SJSA1 (cell line): ENCODE results near the gene CEP170B. TPM values are rescaled to one million over a fixed set of nuclear protein-coding genes. Genes with fewer than 3 reads are reported as not detected.

Source experiments
- DNase-seq, 2 experiments: peaks; one replicate each; pipeline ENCODE4 v3.0.0-alpha.2; 2015 to 2020; ENCODE audit warnings: low spot score in 2 of 2, low read depth in 1 of 2
- H3K27ac ChIP-seq: fragments of 250-450 bp; sonication (Bioruptor Pico); 2 replicates; pipeline ENCODE4 v1.5.1; 2020; ENCODE audit warnings: mild to moderate bottlenecking, moderate library complexity
- H3K27me3 ChIP-seq: fragments of 250-450 bp; sonication (Bioruptor Pico); replicated peaks from 2 replicates; pipeline ENCODE4 v1.5.1; 2020; ENCODE audit warnings: mild to moderate bottlenecking, moderate library complexity
- H3K36me3 ChIP-seq: fragments of 250-450 bp; sonication (Bioruptor Pico); 2 replicates; pipeline ENCODE4 v1.5.1; 2020; ENCODE audit warnings: mild to moderate bottlenecking
- H3K4me1 ChIP-seq: fragments of 250-450 bp; sonication (Bioruptor Pico); replicated peaks from 2 replicates; pipeline ENCODE4 v1.6.1; 2021; ENCODE audit warnings: mild to moderate bottlenecking
- H3K4me3 ChIP-seq: fragments of 250-450 bp; sonication (Bioruptor Pico); 2 replicates; pipeline ENCODE4 v1.5.1; 2020; ENCODE audit warnings: mild to moderate bottlenecking
- H3K9me3 ChIP-seq: fragments of 250-450 bp; sonication (Bioruptor Pico); replicated peaks from 2 replicates; pipeline ENCODE4 v1.5.1; 2020; ENCODE audit warnings: mild to moderate bottlenecking
- total RNA-seq: library from RNA; depleted of rRNA; stranded (reverse); fragments of >200 nt; shearing (Covaris generic); gene quantifications from 2 replicates; pipeline ENCODE4 v1.2.3, GENCODE V29; 2014

The CEP170B gene
- total RNA-seq, 1 experiment from 2014 or later, result 9.3 TPM

DNA sequence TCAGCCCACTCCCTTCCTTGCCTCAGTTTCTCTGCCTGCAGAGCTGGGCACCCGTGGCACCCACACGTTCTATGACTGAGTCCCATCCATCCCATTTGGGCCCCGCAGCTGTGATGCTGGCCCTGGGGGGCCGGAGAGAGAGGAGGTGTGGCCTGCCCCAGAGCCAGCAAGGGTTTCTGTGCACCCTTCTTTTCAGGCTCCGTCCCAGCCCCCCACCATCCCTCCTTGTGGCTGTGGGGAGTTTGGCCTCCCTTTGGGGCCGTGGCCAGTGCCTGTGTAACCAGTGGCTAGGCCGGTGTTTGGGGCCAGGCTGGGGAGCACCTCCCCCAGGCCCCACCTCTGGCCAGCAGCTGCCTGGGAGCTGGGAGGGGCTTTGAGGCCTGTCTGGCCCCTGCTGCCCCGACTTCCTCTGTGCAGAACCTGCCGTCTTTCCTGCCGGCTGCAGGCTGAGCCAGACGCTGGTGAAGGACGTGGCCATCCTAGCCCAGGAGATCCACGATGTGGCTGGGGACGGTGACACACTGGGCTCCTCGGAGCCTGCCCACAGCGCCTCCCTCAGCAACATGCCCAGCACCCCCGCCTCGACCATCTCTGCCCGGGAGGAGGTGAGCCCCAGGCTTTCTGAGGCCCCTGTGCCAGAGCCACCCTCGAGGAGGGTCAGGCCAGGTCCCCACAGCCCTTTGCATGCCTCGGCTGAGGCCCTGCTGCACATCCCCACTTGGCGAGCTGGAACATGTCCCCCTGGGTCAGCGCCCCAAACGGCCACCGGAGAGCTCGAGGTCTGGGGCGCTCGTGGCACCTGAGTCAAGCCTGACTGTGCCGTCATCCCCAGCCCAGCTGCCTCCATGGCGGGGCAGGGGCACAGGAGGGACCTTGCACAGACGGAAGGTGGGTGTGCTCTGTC, 27.7 kb downstream of the CEP170B start:
- H3K4me3 ChIP-seq, result no peak overlapping the region
- no peaks in the 10 kb centered on the region for H3K27me3 ChIP-seq
- no peaks in the 10 kb centered on the region for H3K4me1 ChIP-seq
- H3K9me3 ChIP-seq, result no peaks in the 10 kb centered on the region
- no peak overlapping the region for H3K27ac ChIP-seq
- DNase-seq, result no peak
- no peaks in the 10 kb centered on the region for H3K36me3 ChIP-seq

DNA sequence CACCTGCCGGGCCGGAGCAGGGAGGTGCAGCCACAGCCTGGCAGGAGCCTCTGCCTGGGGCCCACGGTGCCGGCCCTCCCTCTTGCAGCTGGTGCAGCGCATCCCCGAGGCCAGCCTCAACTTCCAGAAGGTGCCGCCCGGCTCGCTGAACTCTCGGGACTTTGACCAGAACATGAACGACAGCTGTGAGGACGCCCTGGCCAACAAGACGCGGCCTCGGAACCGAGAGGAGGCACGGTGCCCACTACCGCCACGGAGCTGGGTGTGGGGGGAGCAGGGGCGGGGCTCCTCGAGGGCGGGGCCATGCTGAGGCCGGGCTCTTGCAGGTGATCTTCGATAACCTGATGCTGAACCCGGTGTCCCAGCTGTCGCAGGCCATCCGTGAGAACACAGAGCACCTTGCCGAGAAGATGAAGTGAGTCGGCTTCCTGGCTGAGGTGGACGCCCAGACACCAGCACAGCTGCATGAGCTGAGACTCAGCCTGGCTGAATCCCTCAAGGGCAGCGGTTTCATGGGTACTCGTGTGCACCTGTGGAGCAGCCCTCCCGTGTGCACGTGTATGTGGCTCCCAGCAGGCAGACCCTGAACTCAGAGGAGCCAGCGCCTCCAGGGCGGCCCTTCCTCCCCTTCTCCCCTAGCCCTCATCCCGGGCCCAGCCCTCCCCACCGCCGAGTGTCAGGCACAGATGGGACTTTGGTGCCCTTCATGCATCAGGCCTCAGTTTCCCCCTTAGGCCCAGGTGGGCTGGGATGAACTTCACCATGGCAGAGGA, 28.6 kb downstream of the CEP170B start:
- H3K27ac ChIP-seq, result no peak overlapping the region
- no peaks in the 10 kb centered on the region for H3K27me3 ChIP-seq
- no peaks in the 10 kb centered on the region for H3K4me1 ChIP-seq
- no peak overlapping the region for H3K4me3 ChIP-seq
- no peak for DNase-seq
- no peaks in the 10 kb centered on the region for H3K36me3 ChIP-seq
- H3K9me3 ChIP-seq, result no peaks in the 10 kb centered on the region

DNA sequence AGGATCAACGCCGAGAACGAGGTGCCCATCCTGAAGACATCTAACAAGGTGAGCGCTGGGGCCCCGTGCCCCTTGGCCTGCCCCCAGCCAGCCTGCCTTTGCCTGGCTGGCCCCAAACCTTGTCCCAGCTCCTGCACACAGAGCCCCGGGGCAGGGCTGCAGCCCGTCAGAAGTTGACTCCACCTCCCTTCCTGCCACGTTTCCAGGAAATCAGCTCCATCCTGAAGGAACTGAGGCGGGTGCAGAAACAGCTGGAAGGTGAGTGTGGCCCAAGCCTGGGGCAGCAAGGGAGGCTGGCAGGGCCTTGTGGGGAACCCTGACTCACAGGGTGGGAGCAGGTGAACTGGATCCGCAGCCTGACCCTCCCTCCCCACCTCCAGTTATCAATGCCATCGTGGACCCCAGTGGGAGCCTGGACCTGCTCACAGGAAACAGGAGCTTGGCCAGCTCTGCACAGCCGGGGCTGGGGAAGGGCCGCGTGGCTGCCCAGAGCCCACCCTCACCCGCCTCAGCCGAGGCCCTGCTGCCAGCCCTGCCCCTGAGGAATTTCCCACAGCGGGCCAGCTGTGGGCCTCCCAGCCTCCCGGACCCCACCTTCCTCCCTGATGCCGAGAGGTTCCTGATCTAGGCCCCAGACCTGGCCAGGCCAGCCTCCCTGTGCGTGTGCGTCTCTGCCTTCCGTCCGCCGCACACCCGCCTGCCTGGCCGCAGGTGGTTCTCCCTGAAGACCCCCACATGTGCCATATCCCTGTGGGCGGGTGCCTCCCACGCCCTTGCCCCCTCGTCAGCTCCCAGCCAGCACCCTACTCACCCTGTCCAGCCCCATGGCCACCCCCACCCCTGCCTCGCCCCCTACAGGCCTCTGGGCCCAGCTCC, 29.5 kb downstream of the CEP170B start:
- Histone ChIP-seq H3K27ac (no peak overlapping the region), H3K27me3 (no peaks in the 10 kb centered on the region), H3K4me1 (no peaks in the 10 kb centered on the region), H3K36me3 (no peaks in the 10 kb centered on the region), H3K4me3 (no peak overlapping the region), H3K9me3 (no peaks in the 10 kb centered on the region)
- DNase-seq, result no peak

DNA sequence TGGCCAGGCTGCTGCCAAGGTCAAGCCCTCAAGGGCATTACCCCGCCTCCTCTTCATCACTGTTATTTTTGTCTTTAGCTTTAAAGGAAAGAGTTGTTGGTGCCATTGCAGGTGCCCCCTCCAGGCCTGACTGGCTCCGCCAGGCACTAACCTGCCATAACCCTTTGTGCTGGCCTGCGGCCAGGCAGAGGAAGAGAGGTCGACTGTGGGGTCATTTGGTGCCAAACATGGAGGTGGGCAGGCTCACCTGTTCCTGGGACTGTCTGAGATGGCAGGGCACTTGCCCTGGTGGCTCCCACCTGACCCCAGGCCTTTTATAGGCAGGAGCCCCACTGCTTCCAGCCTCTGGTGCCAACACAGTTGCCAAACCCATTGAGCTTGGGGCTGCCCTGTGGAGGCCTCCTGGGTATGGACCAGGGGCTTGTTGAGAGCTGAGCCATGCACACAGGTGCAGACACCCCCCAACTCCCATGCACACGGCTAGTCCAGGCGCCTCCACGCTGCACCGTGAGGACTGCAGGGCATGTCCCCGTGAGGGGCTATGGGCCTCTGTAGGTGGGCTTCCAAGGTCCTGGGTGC, 30.2 kb downstream of the CEP170B start:
- Histone ChIP-seq H3K36me3 (no peaks in the 10 kb centered on the region), H3K4me1 (no peaks in the 10 kb centered on the region), H3K27ac (no peak overlapping the region), H3K4me3 (no peak overlapping the region), H3K27me3 (no peaks in the 10 kb centered on the region), H3K9me3 (no peaks in the 10 kb centered on the region)
- DNase-seq, result no peak

DNA sequence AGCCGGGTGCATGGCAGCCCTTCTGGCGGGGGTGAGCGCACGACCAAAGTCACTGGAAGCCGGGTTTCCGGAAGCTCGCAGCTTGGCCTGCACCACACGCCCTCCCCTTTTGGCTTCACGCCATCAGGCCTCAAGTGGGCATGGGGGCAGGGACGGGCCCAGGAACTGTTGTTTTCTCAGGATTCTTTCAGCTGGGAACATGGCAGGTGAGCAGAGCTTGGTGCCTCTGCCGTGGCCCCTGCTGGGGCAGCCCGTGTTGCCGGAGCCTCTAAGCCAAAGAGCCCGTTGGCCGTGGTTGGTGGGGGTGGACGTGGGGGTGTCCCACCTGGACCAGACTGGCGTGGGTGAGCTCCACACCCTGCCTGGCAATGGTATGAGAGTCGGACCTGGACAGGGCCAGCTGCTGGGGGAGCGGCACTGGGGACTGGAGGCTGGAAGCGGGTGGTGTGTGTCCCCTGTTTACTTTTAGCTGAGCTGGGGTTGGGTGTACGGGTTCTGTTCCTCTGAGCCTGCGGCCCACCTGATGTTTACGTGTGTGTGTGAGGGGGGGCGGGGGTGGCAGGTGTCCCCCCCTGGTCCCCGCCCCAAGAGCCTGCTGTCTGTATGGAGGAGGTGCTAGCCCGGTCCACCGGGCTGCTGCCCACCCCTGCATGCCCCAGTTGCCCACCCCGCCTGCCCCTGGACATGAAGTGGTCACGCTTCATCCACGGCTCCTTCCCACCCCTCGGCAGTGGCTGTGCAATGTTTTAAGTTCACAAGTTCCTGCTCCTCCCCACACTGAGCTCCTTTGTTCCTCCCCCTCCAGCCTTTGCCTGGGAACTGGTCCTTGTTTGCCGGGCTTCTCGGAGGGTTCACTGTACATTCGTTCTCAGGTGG, 31.0 kb downstream of the CEP170B start:
- H3K27me3 ChIP-seq, result no peaks in the 10 kb centered on the region
- H3K27ac ChIP-seq, result no peak overlapping the region
- no peak for DNase-seq
- H3K4me1 ChIP-seq, result no peaks in the 10 kb centered on the region
- no peak overlapping the region for H3K4me3 ChIP-seq
- no peaks in the 10 kb centered on the region for H3K9me3 ChIP-seq
- H3K36me3 ChIP-seq, result no peaks in the 10 kb centered on the region

DNA sequence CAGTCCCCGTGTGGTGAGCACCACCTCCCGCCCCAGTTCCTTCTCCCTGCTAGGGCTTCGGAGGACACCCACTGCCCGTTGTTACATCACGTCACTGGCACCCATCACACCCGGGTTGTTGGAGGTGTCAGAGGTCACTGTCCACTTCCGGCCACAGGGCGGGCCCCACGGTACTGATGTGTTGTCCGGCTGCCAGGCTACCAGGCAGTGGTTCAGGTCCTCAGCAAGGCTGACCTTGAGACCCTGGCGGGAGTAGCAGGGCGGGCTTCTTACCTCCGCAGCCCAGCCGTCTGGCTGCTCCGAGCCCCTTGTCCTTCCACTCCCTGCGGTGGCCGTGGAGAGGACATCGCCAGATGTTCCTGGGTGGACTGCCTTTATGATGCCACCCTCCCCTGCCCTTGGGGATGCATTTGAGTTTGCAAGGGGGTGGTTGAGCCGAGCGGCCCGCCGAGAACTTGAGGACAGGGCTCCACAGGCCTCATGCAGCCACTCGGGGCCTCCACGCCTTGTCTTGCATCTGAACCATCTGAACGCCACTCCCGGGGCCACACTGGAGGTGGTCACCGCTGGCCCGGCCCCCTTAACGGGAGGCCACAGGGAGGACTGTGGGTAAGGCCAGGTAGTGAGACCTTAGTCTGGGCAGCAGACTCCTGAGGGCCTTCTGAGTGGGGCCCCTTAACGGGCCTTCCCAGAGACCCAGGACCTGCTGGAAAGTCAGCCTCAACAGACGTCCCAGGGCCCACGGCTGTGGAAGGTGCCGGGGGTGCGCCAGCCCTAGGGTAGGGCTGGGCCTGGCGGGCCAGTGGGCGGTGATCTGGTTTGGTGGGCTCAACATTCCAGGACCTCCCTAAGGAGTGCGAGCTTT, 32.5 kb downstream of the CEP170B start:
- Histone ChIP-seq H3K27ac (no peak overlapping the region), H3K4me3 (no peak overlapping the region), H3K36me3 (no peaks in the 10 kb centered on the region), H3K27me3 (no peaks in the 10 kb centered on the region), H3K4me1 (no peaks in the 10 kb centered on the region), H3K9me3 (no peaks in the 10 kb centered on the region)
- DNase-seq, result no peak

DNA sequence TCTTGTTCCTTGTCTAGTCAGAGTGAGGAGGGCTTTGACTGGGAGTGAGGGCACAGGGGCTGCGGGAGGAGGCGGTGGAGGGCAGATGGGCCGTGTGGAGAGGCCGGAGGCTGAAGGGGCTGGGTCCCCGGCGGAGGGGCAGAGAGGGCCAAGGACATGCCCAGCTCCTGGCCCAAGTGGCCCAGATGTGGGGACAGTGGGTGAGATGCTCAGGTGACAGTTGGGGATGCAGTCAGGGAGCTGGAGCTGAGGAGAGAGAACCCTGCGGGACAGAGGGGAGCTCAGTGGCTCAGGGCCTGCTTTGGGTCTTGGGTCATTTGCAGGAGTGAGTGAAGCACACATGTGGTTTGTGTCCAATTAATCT, 33.1 kb downstream of the CEP170B start:
- H3K27ac ChIP-seq, result no peak overlapping the region

DNA sequence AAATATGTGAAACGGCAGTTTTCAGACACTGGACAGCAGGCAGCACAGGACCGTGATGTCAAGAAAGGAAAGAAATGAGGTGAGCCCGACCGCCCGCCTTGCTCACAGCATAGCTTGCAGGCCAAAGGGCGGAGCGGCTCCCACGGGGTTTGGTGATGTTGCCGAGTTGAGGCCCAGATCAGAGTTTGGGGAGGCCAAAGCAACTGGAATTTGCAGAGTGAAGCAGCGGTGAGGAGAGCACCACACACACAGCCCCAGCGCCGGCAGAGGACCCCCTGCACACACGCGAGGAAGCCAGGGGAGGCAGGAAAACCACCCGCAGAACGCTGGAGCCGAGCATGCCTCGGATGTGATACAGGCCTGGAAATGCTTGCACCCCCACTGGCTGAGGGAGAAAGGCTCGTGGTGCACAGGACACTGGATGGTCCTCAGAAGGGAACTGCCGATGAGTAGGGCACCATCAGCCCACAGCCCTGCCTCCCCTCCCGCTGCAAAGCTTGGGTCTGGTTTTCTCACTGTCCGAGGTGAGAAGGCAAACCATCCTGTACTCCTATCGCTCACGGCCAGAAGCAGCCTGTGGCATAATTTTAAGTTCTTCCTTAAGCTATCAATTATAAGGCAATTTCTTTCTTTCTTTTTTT, 33.9 kb downstream of the CEP170B start:
- Histone ChIP-seq H3K4me1 (no peaks in the 10 kb centered on the region), H3K9me3 (peaks cover 4% of the 10 kb centered on the region; the same call in 1 of the 2 replicates), H3K27ac (no peak overlapping the region), H3K4me3 (no peak overlapping the region), H3K27me3 (no peaks in the 10 kb centered on the region), H3K36me3 (no peaks in the 10 kb centered on the region)
- DNase-seq, result no peak

More for the DNA sequence above, 33.1 kb downstream of the CEP170B start:
- DNase-seq, result no peak
- Histone ChIP-seq H3K4me3 (no peak overlapping the region), H3K27me3 (no peaks in the 10 kb centered on the region), H3K36me3 (no peaks in the 10 kb centered on the region), H3K4me1 (no peaks in the 10 kb centered on the region), H3K9me3 (no peaks in the 10 kb centered on the region)

DNA sequence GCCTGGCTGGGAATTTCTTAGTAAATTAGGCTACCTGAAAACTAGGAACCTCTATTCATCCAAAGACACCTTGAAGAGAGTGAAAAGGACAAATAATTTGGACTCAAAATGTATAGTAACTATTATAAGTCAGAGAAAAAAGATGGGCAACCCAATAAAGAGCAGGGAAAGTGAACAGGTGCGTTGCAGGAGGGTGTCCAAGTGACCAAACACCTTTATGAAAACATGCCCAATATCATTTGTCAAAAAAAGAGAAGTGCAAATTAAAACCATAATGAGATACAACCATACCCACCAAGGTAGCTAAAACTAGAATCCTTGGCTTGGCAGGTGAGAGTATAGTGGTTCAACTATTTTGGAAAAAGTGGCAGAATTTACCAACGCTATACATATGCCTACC, 34.7 kb downstream of the CEP170B start:
- DNase-seq, result no peak
- Histone ChIP-seq H3K27me3 (no peaks in the 10 kb centered on the region), H3K36me3 (no peaks in the 10 kb centered on the region), H3K9me3 (peaks cover 4% of the 10 kb centered on the region; the same call in 1 of the 2 replicates), H3K27ac (no peak overlapping the region), H3K4me3 (no peak overlapping the region), H3K4me1 (no peaks in the 10 kb centered on the region)

DNA sequence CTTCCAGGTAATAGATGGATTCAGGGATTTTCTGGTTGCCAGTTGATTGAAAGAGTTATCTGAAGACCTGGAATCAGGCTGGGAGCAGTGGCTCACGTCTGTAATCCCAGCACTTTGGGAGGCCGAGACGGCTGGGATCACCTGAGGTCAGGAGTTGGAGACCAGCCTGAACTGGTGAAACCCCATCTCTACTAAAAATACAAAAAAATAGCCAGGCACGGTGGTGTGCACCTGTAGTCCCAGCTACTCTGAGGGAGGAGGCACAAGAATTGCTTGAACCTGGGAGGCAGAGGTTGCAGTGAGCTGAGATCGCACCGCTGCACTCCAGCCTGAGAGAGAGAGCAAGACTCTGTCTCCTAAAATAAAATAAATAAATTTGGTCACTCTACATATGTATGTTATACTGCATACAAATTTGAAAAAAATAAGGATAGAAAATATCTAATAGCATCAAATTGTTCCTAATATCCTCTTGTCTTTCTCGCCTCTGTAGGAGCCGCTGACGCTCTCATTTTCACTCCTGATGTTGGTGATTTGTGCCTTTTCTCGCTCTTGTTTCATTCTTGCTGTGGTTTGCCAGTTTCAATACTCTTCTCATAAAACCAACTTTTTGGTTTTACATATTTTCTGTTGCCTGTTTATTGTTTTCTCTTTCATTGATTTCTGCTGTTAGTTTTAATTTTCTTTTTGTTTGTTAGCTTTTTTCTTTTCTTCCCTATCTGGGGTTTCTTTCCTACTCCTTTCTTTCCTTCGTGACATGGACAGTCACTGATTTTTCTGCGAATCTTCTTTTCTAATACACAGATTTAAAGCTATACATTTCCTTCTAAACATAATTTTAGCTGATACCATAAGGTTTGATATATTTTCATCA, 35.8 kb downstream of the CEP170B start:
- Histone ChIP-seq H3K27me3 (no peaks in the 10 kb centered on the region), H3K4me1 (no peaks in the 10 kb centered on the region)

DNA sequence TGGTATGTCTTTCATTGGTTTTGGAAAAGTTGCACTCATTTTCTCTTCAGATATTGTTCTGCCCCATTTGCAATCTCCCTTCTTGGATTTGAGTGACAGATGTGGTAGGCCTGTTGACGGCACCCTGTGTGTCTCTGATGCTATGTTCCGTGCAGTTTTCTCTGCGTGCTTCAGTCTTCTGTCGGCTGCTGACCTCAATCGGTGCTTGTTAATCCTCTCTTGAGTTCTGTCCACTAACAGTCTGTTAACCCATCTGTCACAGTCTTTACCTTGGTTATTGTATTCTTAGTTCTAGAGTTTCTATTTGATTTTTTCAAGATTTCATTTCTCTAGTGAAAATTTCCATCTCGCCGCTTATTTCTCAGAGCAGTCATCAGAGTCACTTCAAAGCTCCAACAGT, 38.9 kb downstream of the CEP170B start:
- peaks cover 4% of the 10 kb centered on the region for H3K9me3 ChIP-seq
- no peak for DNase-seq
- H3K4me3 ChIP-seq, result no peak overlapping the region
- H3K27me3 ChIP-seq, result no peaks in the 10 kb centered on the region
- H3K36me3 ChIP-seq, result no peaks in the 10 kb centered on the region
- H3K4me1 ChIP-seq, result no peaks in the 10 kb centered on the region
- no peak overlapping the region for H3K27ac ChIP-seq

More for the DNA sequence above, 35.8 kb downstream of the CEP170B start:
- H3K9me3 ChIP-seq, result peaks cover 4% of the 10 kb centered on the region; the same call in 1 of the 2 replicates
- no peak for DNase-seq
- no peaks in the 10 kb centered on the region for H3K36me3 ChIP-seq
- no peak overlapping the region for H3K27ac ChIP-seq
- no peak overlapping the region for H3K4me3 ChIP-seq
